Activated CD8-positive, alpha-beta memory T cell treated with anti-CD3 and anti-CD28 coated beads, Interleukin-2, amount 10 ng/mL, durations not matched to agents 7 days and 5 days (primary cell): Measurements from ENCODE around the gene FBXL17. TPM values are rescaled to one million over a fixed set of nuclear protein-coding genes. Genes with fewer than 3 reads are reported as not detected.

Experiments
- ATAC-seq: fragments of 150-1000 bp; cut with Tn5 transposase; one replicate; pipeline ENCODE4 v1.10.0; 2021; ENCODE audit warnings: moderate library complexity
- CTCF ChIA-PET: fragments of 350-600 bp; sonication (Branson Sonifier 250); formaldehyde crosslinking; loops from one replicate; lab custom pipeline; 2021; ENCODE audit warnings: antibody characterized with exemption; lab: Charles Lee
- DNase-seq: peaks from one replicate; pipeline ENCODE4 v3.0.0-alpha.2; 2020
- H3K27ac Mint-ChIP-seq: one replicate; pipeline ENCODE4 v1.8.0; 2021; ENCODE audit warnings: mild to moderate bottlenecking, mixed read lengths
- H3K27me3 Mint-ChIP-seq: one replicate; pipeline ENCODE4 v1.8.0; 2021; ENCODE audit warnings: mixed read lengths
- H3K36me3 Mint-ChIP-seq: one replicate; pipeline ENCODE4 v1.8.0; 2021; ENCODE audit warnings: mild to moderate bottlenecking, mixed read lengths
- H3K4me1 Mint-ChIP-seq: one replicate; pipeline ENCODE4 v1.8.0; 2021; ENCODE audit warnings: mixed read lengths
- H3K4me3 Mint-ChIP-seq: one replicate; pipeline ENCODE4 v1.8.0; 2021; ENCODE audit warnings: mild to moderate bottlenecking, moderate library complexity, mixed read lengths
- H3K9me3 Mint-ChIP-seq: one replicate; pipeline ENCODE4 v1.8.0; 2022; ENCODE audit warnings: low read depth, mixed read lengths
- total RNA-seq, 2 experiments: library from RNA; stranded (reverse); gene quantifications; one replicate each; pipeline ENCODE4 v1.2.3, GENCODE V29; 2021

FBXL17 gene
- total RNA-seq, 2 experiments from 2014 or later, result 6.6 to 10.9 TPM

- Mint-ChIP-seq H3K4me1 (peaks cover 16% of the 10 kb centered on the region), H3K36me3 (peaks cover 1% of the 10 kb centered on the region), H3K27me3 (no peaks in the 10 kb centered on the region), H3K4me3 (no peak overlapping the region), H3K9me3 (no peaks in the 10 kb centered on the region), H3K27ac (no peak overlapping the region)
- CTCF ChIA-PET, result no interaction called here
- DNase-seq (no peak), ATAC-seq (no peak)
Observed at GRCh38 chr5:107993341-107993740, 388.6 kb downstream of the FBXL17 start.

GRCh38 chr5:107990881-107991810 is 390.8 kb downstream of the FBXL17 start:
- peak; percentile 88 for ATAC-seq

GRCh38 chr5:107985144-107985543 is 396.8 kb downstream of the FBXL17 start:
- Mint-ChIP-seq H3K4me3 (no peak overlapping the region), H3K36me3 (peaks cover 3% of the 10 kb centered on the region), H3K27ac (no peak overlapping the region), H3K27me3 (no peaks in the 10 kb centered on the region), H3K9me3 (no peaks in the 10 kb centered on the region), H3K4me1 (peaks cover 23% of the 10 kb centered on the region)
- ATAC-seq, result no peak
- CTCF ChIA-PET, result no interaction called here
- no peak for DNase-seq

More at GRCh38 chr5:107990881-107991810, 390.8 kb downstream of the FBXL17 start:
- Mint-ChIP-seq H3K9me3 (no peaks in the 10 kb centered on the region), H3K27ac (peak overlapping the region; percentile 88), H3K4me1 (peaks cover 16% of the 10 kb centered on the region), H3K4me3 (peak overlapping the region; percentile 30), H3K27me3 (no peaks in the 10 kb centered on the region), H3K36me3 (no peaks in the 10 kb centered on the region)
- CTCF ChIA-PET, result interaction anchor here (2.9 kb wide), 1 partner anchor 10 kb away, joined by 20 read pairs; no protein-coding TSS in a partner anchor
- no peak for DNase-seq

- Mint-ChIP-seq H3K27ac (no peak overlapping the region), H3K36me3 (peaks cover 3% of the 10 kb centered on the region), H3K4me3 (no peak overlapping the region), H3K27me3 (no peaks in the 10 kb centered on the region), H3K9me3 (no peaks in the 10 kb centered on the region), H3K4me1 (peaks cover 34% of the 10 kb centered on the region)
- ATAC-seq, result no peak
- CTCF ChIA-PET, result interaction anchor here (0.7 to 3.6 kb wide), 2 partner anchors 9 to 559 kb away, joined by 3 to 20 read pairs; no protein-coding TSS in a partner anchor
- no peak for DNase-seq
Observed at GRCh38 chr5:107982703-107983425, 399.0 kb downstream of the FBXL17 start.

GRCh38 chr5:107980923-107981692 is 400.8 kb downstream of the FBXL17 start:
- ATAC-seq, result no peak
- Mint-ChIP-seq H3K9me3 (no peaks in the 10 kb centered on the region), H3K4me3 (no peak overlapping the region), H3K27me3 (no peaks in the 10 kb centered on the region), H3K4me1 (peaks cover 40% of the 10 kb centered on the region), H3K27ac (no peak overlapping the region), H3K36me3 (peaks cover 3% of the 10 kb centered on the region)
- CTCF ChIA-PET, result interaction anchor here (1.6 to 3.6 kb wide), 2 partner anchors 10 to 22 kb away, joined by 3 to 20 read pairs; no protein-coding TSS in a partner anchor
- no peak for DNase-seq

- Mint-ChIP-seq H3K27me3 (no peaks in the 10 kb centered on the region), H3K4me3 (no peak overlapping the region), H3K36me3 (peaks cover 3% of the 10 kb centered on the region), H3K9me3 (no peaks in the 10 kb centered on the region), H3K4me1 (peaks cover 38% of the 10 kb centered on the region), H3K27ac (peak overlapping the region; percentile 82)
- DNase-seq (peak; percentile 70), ATAC-seq (peak; percentile 92)
- CTCF ChIA-PET, result interaction anchor here (1.6 to 3.6 kb wide), 2 partner anchors 12 to 23 kb away, joined by 3 to 20 read pairs; no protein-coding TSS in a partner anchor
Observed at GRCh38 chr5:107979900-107980299, 402.0 kb downstream of the FBXL17 start.

GRCh38 chr5:107979291-107979690 is 402.6 kb downstream of the FBXL17 start:
- Mint-ChIP-seq H3K4me3 (no peak overlapping the region), H3K9me3 (no peaks in the 10 kb centered on the region), H3K36me3 (peaks cover 3% of the 10 kb centered on the region), H3K27me3 (no peaks in the 10 kb centered on the region), H3K4me1 (peaks cover 38% of the 10 kb centered on the region), H3K27ac (peak overlapping the region; percentile 27)
- CTCF ChIA-PET, result interaction anchor here (3.6 kb wide), 1 partner anchor 12 kb away, joined by 20 read pairs; no protein-coding TSS in a partner anchor
- ATAC-seq (no peak), DNase-seq (no peak)

GRCh38 chr5:107977550-107978071 is 404.3 kb downstream of the FBXL17 start:
- Mint-ChIP-seq H3K27me3 (no peaks in the 10 kb centered on the region), H3K9me3 (no peaks in the 10 kb centered on the region), H3K4me3 (no peak overlapping the region), H3K36me3 (peaks cover 3% of the 10 kb centered on the region), H3K4me1 (peaks cover 35% of the 10 kb centered on the region), H3K27ac (peak overlapping the region; percentile 55)
- ATAC-seq, result no peak
- CTCF ChIA-PET, result no interaction called here
- DNase-seq, result no peak

- ATAC-seq (no peak), DNase-seq (no peak)
- Mint-ChIP-seq H3K4me3 (no peak overlapping the region), H3K9me3 (no peaks in the 10 kb centered on the region), H3K36me3 (no peaks in the 10 kb centered on the region), H3K27me3 (no peaks in the 10 kb centered on the region), H3K4me1 (peaks cover 24% of the 10 kb centered on the region), H3K27ac (no peak overlapping the region)
- CTCF ChIA-PET, result no interaction called here
Observed at GRCh38 chr5:107975568-107975967, 406.3 kb downstream of the FBXL17 start.

GRCh38 chr5:107971846-107972245 is 410.1 kb downstream of the FBXL17 start:
- DNase-seq (no peak), ATAC-seq (no peak)
- no peak overlapping the region for H3K4me3 Mint-ChIP-seq
- H3K27me3 Mint-ChIP-seq, result no peaks in the 10 kb centered on the region
- CTCF ChIA-PET, result no interaction called here
- no peaks in the 10 kb centered on the region for H3K9me3 Mint-ChIP-seq
- H3K27ac Mint-ChIP-seq, result no peak overlapping the region
- no peaks in the 10 kb centered on the region for H3K36me3 Mint-ChIP-seq
- no peaks in the 10 kb centered on the region for H3K4me1 Mint-ChIP-seq

- ATAC-seq (no peak), DNase-seq (no peak)
- Mint-ChIP-seq H3K27me3 (no peaks in the 10 kb centered on the region), H3K36me3 (no peaks in the 10 kb centered on the region), H3K4me3 (no peak overlapping the region), H3K27ac (no peak overlapping the region), H3K9me3 (no peaks in the 10 kb centered on the region), H3K4me1 (no peaks in the 10 kb centered on the region)
- CTCF ChIA-PET, result no interaction called here
Observed at GRCh38 chr5:107969847-107970246, 412.1 kb downstream of the FBXL17 start.

- Mint-ChIP-seq H3K27ac (no peak overlapping the region), H3K9me3 (no peaks in the 10 kb centered on the region), H3K4me1 (no peaks in the 10 kb centered on the region), H3K4me3 (no peak overlapping the region), H3K36me3 (no peaks in the 10 kb centered on the region), H3K27me3 (no peaks in the 10 kb centered on the region)
- ATAC-seq (no peak), DNase-seq (no peak)
- CTCF ChIA-PET, result no interaction called here
Observed at GRCh38 chr5:107968998-107969397, 412.9 kb downstream of the FBXL17 start.
